Measurements from ENCODE around the gene AHNAK2. TPM values are rescaled to one million over a fixed set of nuclear protein-coding genes. Genes with fewer than 3 reads are reported as not detected.

AHNAK2 gene
- total and polyA plus RNA-seq, 2 experiments from 2014 or later = 38.3 to 58.0 TPM

DNA sequence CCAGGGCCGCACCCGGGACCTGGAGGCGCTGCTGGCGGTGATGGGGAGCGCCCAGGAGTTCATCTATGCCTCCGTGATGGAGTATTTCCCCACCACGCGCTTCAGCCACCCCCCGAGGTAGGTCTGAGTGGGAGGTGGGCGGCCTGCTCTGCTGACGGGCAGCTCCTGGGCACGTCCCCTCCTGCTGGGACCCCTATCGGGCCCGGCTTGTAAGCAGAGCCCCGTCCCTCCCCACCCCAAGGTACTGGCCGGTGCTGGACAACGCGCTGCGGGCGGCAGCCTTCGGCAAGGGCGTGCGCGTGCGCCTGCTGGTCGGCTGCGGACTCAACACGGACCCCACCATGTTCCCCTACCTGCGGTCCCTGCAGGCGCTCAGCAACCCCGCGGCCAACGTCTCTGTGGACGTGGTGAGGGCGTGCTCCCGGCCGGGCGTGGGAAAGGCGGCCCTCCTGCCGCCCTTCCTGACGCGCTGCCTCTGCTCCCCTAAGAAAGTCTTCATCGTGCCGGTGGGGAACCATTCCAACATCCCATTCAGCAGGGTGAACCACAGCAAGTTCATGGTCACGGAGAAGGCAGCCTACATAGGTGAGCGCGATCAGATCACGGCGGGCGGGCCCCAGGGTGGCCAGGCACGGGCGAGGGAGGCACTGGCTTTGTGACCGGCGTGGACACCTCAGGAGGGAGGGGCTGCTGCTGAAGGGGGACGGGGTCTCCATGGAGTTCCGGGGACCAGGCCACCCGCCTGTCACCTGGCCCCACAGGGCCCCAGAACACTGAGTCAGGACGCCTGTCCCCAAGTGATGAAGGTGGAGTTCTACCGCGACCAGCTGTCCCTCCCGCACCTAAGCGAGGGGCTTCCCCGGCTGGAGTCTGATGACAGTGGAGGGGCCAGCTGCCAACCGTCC, 46.2 kb downstream of the AHNAK2 start:
- Histone ChIP-seq H3K9ac (0 out of 2 replicates have a peak overlapping the region, but pooled peaks have one; percentile 78), H3K4me1 (ENCODE audit: insufficient read depth) (no peaks in the 10 kb centered on the region), H4K20me1 (ENCODE audit: insufficient read depth) (no peaks in the 10 kb centered on the region), H3K36me3 (ENCODE audit: low read depth) (no peaks in the 10 kb centered on the region), H3K4me3 (no peak overlapping the region; the same call in 1 of the 2 replicates), H2AFZ (no peak overlapping the region), H3K27ac (no peak overlapping the region), H3K9me2 (ENCODE audit: insufficient read depth) (no peaks in the 10 kb centered on the region), H3K79me2 (ENCODE audit: insufficient read depth) (no peaks in the 10 kb centered on the region), H3K9me3 (ENCODE audit: low read depth) (no peaks in the 10 kb centered on the region), H3K4me2 (ENCODE audit: unreplicated experiment) (no peak overlapping the region), H3F3A (ENCODE audit: insufficient read depth) (0 out of 2 replicates have a peak, but pooled peaks cover 3% of the 10 kb centered on the region), H3K27me3 (replicated peaks; ENCODE audit: insufficient read depth) (no peaks in the 10 kb centered on the region)
- 72 to 76% methylated on average over 41 to 51 of the region's 64 CpGs for WGBS, 2 experiments (ENCODE audit: low coverage in 1 of 2, low lambda C conversion rate in 2 of 2, missing lambda C conversion rate in 2 of 2)
- DNase-seq = no peak
- in situ Hi-C loops (cut with MboI) = no loop called here
- TF ChIP-seq EZH2 (IDR thresholded peaks at IDR 0.05; ENCODE audit: insufficient read depth, poor library complexity, severe bottlenecking) = no peak
- TF ChIP-seq EZH2phosphoT487 (IDR thresholded peaks at IDR 0.05; ENCODE audit: insufficient read depth, low read depth) = no peak

DNA sequence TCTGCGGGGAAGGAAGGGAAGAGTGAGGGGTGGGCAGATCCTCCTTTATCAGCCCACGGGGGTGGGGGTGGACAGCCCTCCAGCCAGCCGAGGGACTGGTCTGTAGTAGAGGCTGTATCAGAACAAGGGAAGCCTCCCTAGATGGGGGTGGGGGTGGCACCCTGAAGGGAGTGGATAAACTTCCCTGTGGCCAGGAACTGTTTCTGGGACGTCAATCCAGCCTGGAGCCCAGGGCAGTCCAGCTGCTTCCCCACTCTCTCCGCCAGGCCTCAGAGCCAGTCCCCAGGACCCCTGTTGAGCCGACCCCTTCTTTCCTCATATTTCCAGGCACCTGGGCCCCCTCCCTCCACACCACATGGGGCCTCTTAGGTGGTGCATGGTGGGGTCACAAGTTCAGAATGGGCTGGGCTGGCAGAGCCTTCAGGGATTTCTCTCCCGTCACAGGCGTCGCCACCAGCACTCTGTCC, 46.8 kb downstream of the AHNAK2 start:
- Histone ChIP-seq H3K4me3 (no peak overlapping the region), H3K36me3 (ENCODE audit: low read depth) (no peaks in the 10 kb centered on the region), H3K9ac (no peak overlapping the region), H3K9me2 (ENCODE audit: insufficient read depth) (no peaks in the 10 kb centered on the region), H3K79me2 (ENCODE audit: insufficient read depth) (no peaks in the 10 kb centered on the region), H3K4me2 (ENCODE audit: unreplicated experiment) (no peak overlapping the region), H3K4me1 (ENCODE audit: insufficient read depth) (no peaks in the 10 kb centered on the region), H2AFZ (no peak overlapping the region), H3K27ac (no peak overlapping the region), H3F3A (ENCODE audit: insufficient read depth) (0 out of 2 replicates have a peak, but pooled peaks cover 3% of the 10 kb centered on the region), H3K27me3 (replicated peaks; ENCODE audit: insufficient read depth) (no peaks in the 10 kb centered on the region), H4K20me1 (ENCODE audit: insufficient read depth) (no peaks in the 10 kb centered on the region), H3K9me3 (ENCODE audit: low read depth) (no peaks in the 10 kb centered on the region)
- TF ChIP-seq EZH2 (IDR thresholded peaks at IDR 0.05; ENCODE audit: insufficient read depth, poor library complexity, severe bottlenecking) (no peak), EZH2phosphoT487 (IDR thresholded peaks at IDR 0.05; ENCODE audit: insufficient read depth, low read depth) (no peak)
- no peak for DNase-seq
- WGBS, 2 experiments (ENCODE audit: low coverage in 1 of 2, low lambda C conversion rate in 2 of 2, missing lambda C conversion rate in 2 of 2) = 81 to 93% methylated on average over 5 to 9 of the region's 9 CpGs
- in situ Hi-C loops (cut with MboI) = no loop called here

DNA sequence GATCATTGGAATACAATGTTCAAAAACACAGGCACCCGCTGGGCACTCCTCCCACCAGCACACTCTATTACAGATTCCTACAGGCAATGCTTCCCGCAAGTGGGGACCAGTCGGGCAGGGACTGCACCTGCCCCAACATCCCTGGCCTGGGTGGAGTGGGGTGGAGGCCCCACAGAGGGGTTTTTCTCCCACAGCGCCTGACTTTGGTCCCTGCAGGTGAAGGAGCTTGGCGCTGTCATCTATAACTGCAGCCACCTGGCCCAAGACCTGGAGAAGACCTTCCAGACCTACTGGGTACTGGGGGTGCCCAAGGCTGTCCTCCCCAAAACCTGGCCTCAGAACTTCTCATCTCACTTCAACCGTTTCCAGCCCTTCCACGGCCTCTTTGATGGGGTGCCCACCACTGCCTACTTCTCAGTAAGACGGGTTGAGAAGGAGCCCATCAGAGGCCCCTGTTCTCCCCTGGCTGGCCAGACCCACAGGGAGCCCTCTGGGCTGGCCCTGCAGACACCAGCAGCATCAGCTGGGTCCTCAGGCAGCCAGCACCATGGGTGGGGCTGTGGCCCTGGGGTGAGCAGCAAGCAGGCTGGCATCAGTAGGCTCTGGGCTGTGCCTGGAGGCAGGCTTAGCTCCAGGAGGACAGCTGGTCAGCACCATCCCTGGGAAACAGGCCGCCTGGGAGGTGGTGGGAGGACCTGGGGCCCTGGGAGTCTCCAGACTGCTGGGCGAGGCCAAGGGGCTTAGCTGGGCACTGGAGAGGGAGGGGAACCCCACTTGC, 47.5 kb downstream of the AHNAK2 start:
- H2AFZ ChIP-seq = no peak overlapping the region
- H3K9ac ChIP-seq = no peak overlapping the region
- in situ Hi-C loops (cut with MboI) = no loop called here
- no peak overlapping the region for H3K4me3 ChIP-seq
- H3K9me3 ChIP-seq (ENCODE audit: low read depth) = no peaks in the 10 kb centered on the region
- H3K79me2 ChIP-seq (ENCODE audit: insufficient read depth) = no peaks in the 10 kb centered on the region
- H3K9me2 ChIP-seq (ENCODE audit: insufficient read depth) = no peaks in the 10 kb centered on the region
- no peaks in the 10 kb centered on the region for H3K27me3 ChIP-seq (replicated peaks; ENCODE audit: insufficient read depth)
- H3K27ac ChIP-seq = no peak overlapping the region
- no peaks in the 10 kb centered on the region for H4K20me1 ChIP-seq (ENCODE audit: insufficient read depth)
- 70 to 72% methylated on average over 10 of the region's 10 CpGs for WGBS, 2 experiments (ENCODE audit: low coverage in 1 of 2, low lambda C conversion rate in 2 of 2, missing lambda C conversion rate in 2 of 2)
- H3K4me2 ChIP-seq (ENCODE audit: unreplicated experiment) = no peak overlapping the region
- no peak for TF ChIP-seq EZH2 (IDR thresholded peaks at IDR 0.05; ENCODE audit: insufficient read depth, poor library complexity, severe bottlenecking)
- no peak for TF ChIP-seq EZH2phosphoT487 (IDR thresholded peaks at IDR 0.05; ENCODE audit: insufficient read depth, low read depth)
- H3K36me3 ChIP-seq (ENCODE audit: low read depth) = no peaks in the 10 kb centered on the region
- DNase-seq = no peak
- no peaks in the 10 kb centered on the region for H3K4me1 ChIP-seq (ENCODE audit: insufficient read depth)
- 0 out of 2 replicates have a peak, but pooled peaks cover 3% of the 10 kb centered on the region for H3F3A ChIP-seq (ENCODE audit: insufficient read depth)
